Stimulated activated CD4-positive, alpha-beta T cell treated with anti-CD3 and anti-CD28 coated beads, TNF-alpha, amount 100 ng/mL, for 24 hours (primary cell): Measurements from ENCODE around the gene SLC18A3.
A peak's percentile ranks its signal among the peaks of the same experiment; 100 is the strongest.

Source experiments
- DNase-seq, 3 experiments: peaks; one replicate each; pipeline ENCODE4 v3.0.0-alpha.2; 2020; ENCODE audit warnings: low read depth in 3 of 3

Gene SLC18A3

GRCh38 chr10:49627644-49628247 lies 17.6 kb downstream of the SLC18A3 start:
- DNase-seq = no peak

DNA sequence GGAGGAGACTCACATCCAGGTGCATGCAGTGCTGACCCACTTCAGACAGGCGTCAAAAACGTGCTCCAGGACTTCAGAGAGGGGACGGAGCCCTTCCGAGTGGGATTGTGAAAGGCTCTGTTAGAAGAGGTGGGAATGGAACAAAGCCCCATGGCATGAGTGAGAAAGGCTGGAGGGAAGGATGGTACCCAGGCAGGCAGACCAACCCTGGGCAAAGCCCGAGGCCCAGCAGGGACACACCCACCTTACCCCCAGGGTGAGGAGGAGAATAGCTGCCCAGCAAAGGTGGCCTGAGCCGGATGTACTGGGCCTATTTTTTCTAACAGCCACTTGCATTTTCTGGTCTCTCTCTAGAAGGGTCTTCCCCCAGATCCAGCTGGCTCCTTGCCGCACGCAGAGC lies 18.5 kb downstream of the SLC18A3 start:
- no peak for DNase-seq

- no peak for DNase-seq
Measured at GRCh38 chr10:49629431-49629881, 19.3 kb downstream of the SLC18A3 start.

DNA sequence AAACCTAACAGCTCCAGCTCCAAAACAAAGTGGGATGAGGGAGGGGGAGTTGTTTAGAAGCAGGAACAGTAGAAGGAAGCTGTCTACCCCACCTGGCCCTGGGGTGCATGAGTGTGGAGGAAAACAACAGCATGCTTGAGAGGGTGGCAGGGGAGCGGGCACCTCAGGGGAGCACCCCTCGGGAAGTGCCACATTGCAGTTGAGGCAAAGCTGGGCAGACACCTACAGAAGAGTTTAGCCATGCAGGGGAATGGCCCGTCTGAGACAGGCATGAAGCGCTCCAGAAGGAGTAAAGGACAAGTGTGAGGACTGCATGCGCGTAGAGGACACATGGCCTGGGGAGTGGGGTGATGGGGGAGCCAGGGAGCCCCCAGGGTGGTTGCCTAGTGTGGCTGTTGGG lies 21.9 kb downstream of the SLC18A3 start:
- no peak for DNase-seq

DNA sequence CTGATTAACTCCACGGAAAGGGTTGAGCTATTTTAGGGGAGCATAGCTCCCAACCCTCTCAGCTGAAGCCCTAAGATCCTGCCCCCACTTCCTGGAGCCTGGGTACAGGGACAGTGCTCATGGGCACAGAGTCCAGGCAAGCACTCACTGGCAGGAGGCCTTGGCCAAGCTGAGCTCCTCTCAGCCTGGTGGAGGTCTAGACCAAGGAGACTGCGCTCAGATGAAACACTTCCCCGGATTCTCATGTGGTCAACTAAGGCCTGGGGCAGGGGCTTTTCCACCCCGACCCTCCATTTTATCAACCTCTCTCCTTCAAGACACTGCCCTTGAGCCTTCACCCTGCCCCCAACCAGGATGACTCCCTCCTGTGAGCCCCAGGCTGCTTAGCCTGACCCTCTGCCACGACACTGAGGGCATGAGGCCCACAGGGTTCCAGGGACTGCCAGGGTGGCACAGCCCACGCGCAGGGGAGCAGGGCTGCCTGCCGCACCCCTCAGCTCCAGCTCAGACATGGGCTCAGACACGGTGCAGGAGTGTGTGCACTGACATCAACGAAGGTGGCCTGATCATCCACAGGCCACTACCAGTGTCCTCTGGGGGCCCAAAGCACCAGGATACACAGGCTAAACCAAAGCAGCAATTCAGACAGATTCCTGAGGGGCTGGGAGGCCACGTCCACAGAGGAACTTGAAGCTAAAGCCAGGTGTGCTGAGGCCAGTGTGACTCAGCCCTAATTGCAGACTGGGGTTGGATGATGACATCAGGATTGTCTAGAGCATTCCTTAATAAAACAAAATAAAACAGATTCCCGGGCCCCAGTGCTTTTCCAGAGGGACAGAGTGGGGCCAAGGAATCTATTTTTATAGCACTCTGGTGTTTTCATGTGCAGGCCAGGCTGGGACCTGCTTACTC lies 22.6 kb downstream of the SLC18A3 start:
- no peak for DNase-seq

- DNase-seq = no peak
Measured at GRCh38 chr10:49633327-49634068, 23.4 kb downstream of the SLC18A3 start.

- no peak for DNase-seq
Measured at GRCh38 chr10:49634069-49634660, 24.1 kb downstream of the SLC18A3 start.

- DNase-seq = no peak
Measured at GRCh38 chr10:49642311-49642710, 32.2 kb downstream of the SLC18A3 start.

DNA sequence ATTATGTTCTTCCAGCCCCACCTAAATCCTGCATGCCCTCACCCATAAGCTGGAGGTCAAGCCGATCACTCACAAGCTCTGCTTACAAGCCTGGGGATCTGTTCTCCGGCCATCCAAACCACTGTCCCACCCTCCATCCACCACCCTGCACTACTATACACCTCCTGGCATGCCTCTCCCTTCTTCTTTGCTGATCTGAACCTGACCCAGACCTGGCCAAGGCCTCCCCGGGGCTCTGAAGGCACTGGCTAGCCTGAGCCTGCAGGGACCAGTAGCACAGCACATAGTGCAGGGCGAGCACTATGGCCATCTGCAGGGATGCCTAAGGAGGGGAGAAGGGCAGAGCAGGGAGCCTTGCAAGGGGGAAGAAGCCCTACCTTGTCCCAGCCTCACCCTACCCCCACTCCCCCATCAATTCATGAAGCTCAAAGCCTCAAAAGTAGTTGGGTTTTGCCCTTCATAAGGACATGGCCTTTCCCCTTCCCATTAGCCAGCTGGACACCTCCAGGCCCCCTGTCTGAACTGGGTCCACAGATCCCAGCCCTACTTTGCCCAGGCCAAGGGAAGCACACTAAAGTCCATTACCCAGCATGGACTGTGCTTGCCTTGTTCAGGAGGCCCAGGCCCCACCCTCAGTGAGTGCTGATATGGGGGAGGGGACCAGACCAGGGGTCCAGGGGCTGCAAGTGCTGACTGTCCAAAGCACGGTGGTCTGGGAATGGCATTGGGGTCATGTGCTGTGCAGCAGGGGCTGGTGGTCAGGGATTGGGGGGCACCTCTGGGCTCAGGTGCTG lies 33.3 kb downstream of the SLC18A3 start:
- DNase-seq = no peak

- DNase-seq = no peak
Measured at GRCh38 chr10:49644035-49644646, 34.0 kb downstream of the SLC18A3 start.

- DNase-seq = no peak
Measured at GRCh38 chr10:49645417-49645816, 35.3 kb downstream of the SLC18A3 start.

DNA sequence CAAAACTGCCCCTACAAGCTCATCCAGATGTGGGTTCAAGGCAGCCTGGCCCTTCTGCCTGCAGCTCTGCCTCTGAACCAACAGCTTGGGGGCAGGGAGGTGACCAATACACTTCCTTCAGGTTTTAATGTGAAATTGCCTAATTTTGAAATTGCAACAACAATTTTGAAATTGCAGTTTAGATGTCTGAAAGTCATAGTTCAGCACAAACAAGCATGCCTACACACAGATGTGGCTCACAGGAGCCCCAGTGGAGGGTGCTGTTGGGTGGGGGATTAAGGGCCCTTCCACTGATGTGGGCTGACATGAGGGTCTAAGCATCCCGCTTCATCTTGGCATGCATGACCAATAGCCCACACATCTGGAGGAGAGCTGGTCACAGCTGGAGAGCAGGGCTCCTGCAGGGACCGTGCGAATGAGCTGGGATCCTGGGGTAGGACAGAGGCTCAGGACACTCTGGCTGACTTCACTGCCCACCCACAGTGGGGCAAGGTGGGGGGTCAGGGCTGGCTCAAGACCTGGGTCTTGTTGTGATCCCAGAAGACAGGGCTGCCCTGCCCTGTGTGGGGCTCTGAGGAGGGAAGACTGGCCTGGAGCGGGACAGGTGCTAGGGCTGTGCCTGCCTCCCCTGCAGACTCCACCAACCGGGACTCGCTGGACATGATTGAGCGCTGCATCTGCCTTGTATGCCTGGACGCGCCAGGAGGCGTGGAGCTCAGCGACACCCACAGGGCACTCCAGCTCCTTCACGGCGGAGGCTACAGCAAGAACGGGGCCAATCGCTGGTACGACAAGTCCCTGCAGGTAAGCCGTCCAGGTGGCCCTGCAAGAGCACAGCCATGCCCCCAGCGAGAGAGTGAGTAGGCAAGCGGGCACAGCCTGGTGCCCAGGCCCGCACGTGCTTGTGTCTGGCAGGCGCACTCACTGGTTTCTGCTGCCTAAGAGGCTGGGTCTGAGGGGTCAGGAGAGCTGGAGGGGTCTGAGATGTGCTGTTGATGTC lies 36.1 kb downstream of the SLC18A3 start:
- no peak for DNase-seq

- DNase-seq = no peak
Measured at GRCh38 chr10:49647554-49647953, 37.4 kb downstream of the SLC18A3 start.

DNA sequence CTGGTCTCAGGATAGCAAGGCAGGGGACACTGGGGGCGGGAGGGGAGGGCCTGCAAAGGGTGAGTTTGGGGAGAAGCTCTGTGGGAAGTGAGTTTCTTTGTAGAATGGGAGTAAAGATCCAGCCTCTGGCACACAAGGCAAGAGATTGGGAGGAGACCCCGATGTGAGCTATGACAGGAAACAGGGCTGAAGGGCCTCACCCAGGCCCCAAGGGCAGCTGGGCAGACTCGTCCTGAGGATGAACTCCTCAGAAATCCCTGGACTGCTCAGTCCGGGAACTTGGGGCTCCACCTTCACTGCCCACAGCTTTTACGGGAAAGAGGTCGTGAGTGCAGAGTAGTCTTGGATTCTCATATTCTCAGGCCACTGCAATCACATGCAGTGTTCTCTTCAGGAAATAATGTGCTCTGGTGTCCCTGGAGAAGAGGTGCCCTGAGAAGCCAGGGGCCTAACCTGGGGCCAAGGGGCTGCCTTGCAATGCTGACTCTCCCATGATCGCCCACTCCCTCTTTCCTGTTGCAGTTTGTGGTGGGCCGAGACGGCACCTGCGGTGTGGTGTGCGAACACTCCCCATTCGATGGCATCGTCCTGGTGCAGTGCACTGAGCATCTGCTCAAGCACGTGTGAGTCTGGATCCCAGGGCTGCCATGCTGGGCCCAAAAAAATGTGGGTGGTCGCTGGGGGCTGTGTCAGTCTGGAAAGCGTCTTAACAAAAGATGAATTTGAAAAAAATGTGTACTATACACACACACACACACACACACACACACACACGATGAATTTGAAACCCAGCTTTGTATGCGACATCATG lies 38.1 kb downstream of the SLC18A3 start:
- DNase-seq = no peak

GRCh38 chr10:49649294-49649693 lies 39.2 kb downstream of the SLC18A3 start:
- peak in 1 of 3 experiments; percentile 5 for DNase-seq

DNA sequence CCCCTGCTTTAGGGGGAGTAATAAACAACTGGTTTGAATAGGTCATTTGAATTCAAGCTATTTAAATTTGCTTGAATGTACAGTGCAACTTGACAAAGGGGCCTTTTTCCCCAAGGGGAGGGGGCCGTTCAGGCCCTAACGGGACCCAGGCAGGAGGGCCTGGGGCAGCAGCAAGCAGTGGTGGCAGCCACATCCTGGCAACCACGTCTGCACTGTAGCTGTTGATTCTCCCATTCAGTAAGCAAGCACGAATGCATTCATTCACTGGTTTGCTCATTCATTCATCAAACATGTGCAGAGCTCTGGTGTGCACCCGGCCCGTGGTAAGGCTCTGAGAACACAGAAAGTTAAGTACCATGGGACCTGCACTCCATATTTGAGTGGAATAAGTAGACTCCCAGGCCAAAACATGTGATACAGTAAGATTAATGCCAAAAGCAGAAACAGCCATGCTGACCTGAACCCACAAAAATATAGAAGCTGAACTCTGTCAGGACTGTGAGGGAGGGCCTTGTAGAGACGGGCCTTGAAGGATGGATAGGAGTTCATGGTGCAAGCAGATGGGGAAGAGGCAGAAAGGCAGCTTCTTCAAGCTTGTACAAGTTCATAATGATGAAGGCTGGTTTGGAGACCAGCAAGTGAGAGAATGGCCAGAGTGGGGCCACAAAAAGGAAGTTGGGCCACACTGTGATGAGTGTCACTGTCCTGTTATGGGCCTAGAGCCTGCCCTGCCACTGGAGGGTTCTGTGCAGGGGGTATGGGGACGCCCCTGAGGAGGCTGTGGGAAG lies 40.0 kb downstream of the SLC18A3 start:
- no peak for DNase-seq

DNA sequence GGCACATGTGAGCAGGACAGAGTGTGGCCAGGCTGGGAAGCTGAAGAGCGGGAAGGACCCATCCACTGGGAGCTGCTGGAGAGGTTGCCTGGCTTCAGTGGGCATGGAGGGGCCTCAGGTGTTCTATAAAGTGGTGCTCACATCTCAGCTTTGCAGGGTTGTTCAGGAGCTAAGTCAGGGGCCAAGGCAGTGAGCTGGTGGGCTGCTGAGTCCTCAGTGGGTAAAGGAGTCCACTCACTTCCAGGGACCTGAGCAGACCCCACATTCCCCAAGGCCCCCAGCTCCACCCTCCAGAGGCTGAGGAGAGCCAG lies 40.6 kb downstream of the SLC18A3 start:
- no peak for DNase-seq
